SK-N-SH treated with all-trans-retinoic acid at 6 μM for 48 hours (cell line): ENCODE data around the gene OVOL2.

Experiments used
- ARNTL ChIP-seq: fragments of 450-650 bp; formaldehyde crosslinking; IDR thresholded peaks from 2 replicates; pipeline ENCODE4 v1.5.0; 2020; ENCODE audit warnings: low read depth, mild to moderate bottlenecking, moderate library complexity, borderline replicate concordance
- CSDC2 ChIP-seq: fragments of 250-450 bp; sonication (Bioruptor Pico); IDR thresholded peaks from 2 replicates; pipeline ENCODE4 v1.5.0; 2020; ENCODE audit warnings: mild to moderate bottlenecking, moderate library complexity
- ESRRG ChIP-seq: fragments of 250-450 bp; sonication (Bioruptor Pico); IDR thresholded peaks from 2 replicates; pipeline ENCODE4 v1.6.1; 2021; ENCODE audit warnings: mild to moderate bottlenecking

- TF ChIP-seq ARNTL (CRISPR knock-in tag) (no peak), ESRRG (CRISPR knock-in tag) (no peak), CSDC2 (CRISPR knock-in tag) (no peak)
Measured at GRCh38 chr20:18091623-18092022, 33.9 kb upstream of the OVOL2 start.
